ENCODE data around the gene MAP2K1. TPM values are rescaled to one million over a fixed set of nuclear protein-coding genes. Genes with fewer than 3 reads are reported as not detected.
"Not testable (repeated sequence)": the region's sequence is repeated elsewhere in the genome, so short reads cannot be mapped to it uniquely, and the experiment has no call there.

Gene MAP2K1
- total and polyA plus RNA-seq, 9 of the 15 experiments (the other 6 are each of a cell fraction or from before 2014, with no cell fraction given): 7.5 to 58.3 (median 30.0) TPM

GRCh38 chr15:66467162-66468040 is 80.7 kb downstream of the MAP2K1 start:
- peak; percentile 30; the same call in 1 of the 2 replicates for TF ChIP-seq ZNF592 (IDR thresholded peaks at IDR 0.05)
- 0 out of 2 replicates have a peak, but pooled peaks have one; percentile 43 for TF ChIP-seq PTTG1 (tag; IDR thresholded peaks at IDR 0.05; ENCODE audit: low read depth)
- H3K4me2 ChIP-seq (ENCODE audit: insufficient read depth, low read length); DNase-seq (ENCODE audit: extremely low read depth in 1 of 4, low spot score in 3 of 4); H3K9me1 ChIP-seq (ENCODE audit: control insufficient read depth, insufficient read depth, low read length); H3K9me3 ChIP-seq (replicated peaks; ENCODE audit: control insufficient read depth, insufficient read depth, low read depth, low read length); H4K20me1 ChIP-seq (replicated peaks; ENCODE audit: control insufficient read depth, insufficient read depth, low read length); H3K4me3 ChIP-seq; H2AFZ ChIP-seq (ENCODE audit: low read depth, low read length); H3K27me3 ChIP-seq (ENCODE audit: control insufficient read depth in 2 of 2, insufficient read depth in 2 of 2, low read length in 2 of 2); H3K9ac ChIP-seq (ENCODE audit: insufficient read depth in 1 of 2, low read depth in 2 of 2, low read length in 2 of 2); intact Hi-C loops (cut with micrococcal nuclease); CTCF ChIA-PET (ENCODE audit: low intra/inter-chr PET ratio); ATAC-seq; H3K27ac ChIP-seq (ENCODE audit: extremely low read depth, low read depth, low read length); in situ Hi-C loops (cut with MboI); FAIRE-seq; H3K4me1 ChIP-seq (replicated peaks in 1 of 2; ENCODE audit: control insufficient read depth in 2 of 2, insufficient read depth in 2 of 2, low read length in 2 of 2); BruUV-seq (replicated peaks); H3K79me2 ChIP-seq (ENCODE audit: control insufficient read depth, insufficient read depth, low read length): not testable (repeated sequence)
- POLR2A ChIA-PET: interaction anchor here (0.7 to 1.4 kb wide), 2 partner anchors 9 to 17 kb away, joined by 3 to 5 read pairs; no protein-coding TSS in a partner anchor
- WGBS (ENCODE audit: insufficient coverage, low coverage, missing lambda C conversion rate): 87% methylated on average over 11 of the region's 11 CpGs
- H3K36me3 ChIP-seq (ENCODE audit: control insufficient read depth, insufficient read depth, low read length): peaks cover 26% of the 10 kb centered on the region; the same call in 2 of the 3 replicates

- H3K9me3 ChIP-seq (replicated peaks; ENCODE audit: control insufficient read depth, insufficient read depth, low read depth, low read length); DNase-seq (ENCODE audit: extremely low read depth in 1 of 4, low spot score in 3 of 4); ATAC-seq; in situ Hi-C loops (cut with MboI); H3K4me2 ChIP-seq (ENCODE audit: insufficient read depth, low read length); H3K27ac ChIP-seq (ENCODE audit: extremely low read depth, low read depth, low read length); H2AFZ ChIP-seq (ENCODE audit: low read depth, low read length); intact Hi-C loops (cut with micrococcal nuclease); BruUV-seq (replicated peaks); H3K79me2 ChIP-seq (ENCODE audit: control insufficient read depth, insufficient read depth, low read length); H4K20me1 ChIP-seq (replicated peaks; ENCODE audit: control insufficient read depth, insufficient read depth, low read length); H3K9ac ChIP-seq (ENCODE audit: insufficient read depth in 1 of 2, low read depth in 2 of 2, low read length in 2 of 2); FAIRE-seq; CTCF ChIA-PET (ENCODE audit: low intra/inter-chr PET ratio); H3K9me1 ChIP-seq (ENCODE audit: control insufficient read depth, insufficient read depth, low read length); H3K4me3 ChIP-seq; H3K27me3 ChIP-seq (ENCODE audit: control insufficient read depth in 2 of 2, insufficient read depth in 2 of 2, low read length in 2 of 2); H3K4me1 ChIP-seq (replicated peaks in 1 of 2; ENCODE audit: control insufficient read depth in 2 of 2, insufficient read depth in 2 of 2, low read length in 2 of 2): not testable (repeated sequence)
- POLR2A ChIA-PET: interaction anchor here (0.7 to 1.9 kb wide), 4 partner anchors 11 to 35 kb away, joined by 3 to 8 read pairs (median 4); partner anchors contain the start of genes SNAPC5 and ZWILCH
- peaks cover 19% of the 10 kb centered on the region; the same call in 2 of the 3 replicates for H3K36me3 ChIP-seq (ENCODE audit: control insufficient read depth, insufficient read depth, low read length)
- 81% methylated on average over 4 of the region's 4 CpGs for WGBS (ENCODE audit: insufficient coverage, low coverage, missing lambda C conversion rate)
Measured at GRCh38 chr15:66470825-66471224, 84.1 kb downstream of the MAP2K1 start.
